ENCODE data around the gene RARA. TPM values are rescaled to one million over a fixed set of nuclear protein-coding genes. Genes with fewer than 3 reads are reported as not detected.

The RARA gene
- total and polyA plus RNA-seq, 2 donors (not counting 1 experiment from before 2014, with no cell fraction given), result 7.0 to 7.8 TPM

GRCh38 chr17:40264458-40265185 is 44.4 kb upstream of the RARA start:
- no peaks in the 10 kb centered on the region for H3K27me3 ChIP-seq (ENCODE audit: control insufficient read depth, insufficient read depth, low read length)
- no peak overlapping the region for H3K4me2 ChIP-seq (ENCODE audit: extremely low read depth, insufficient read depth, low read length)
- no peaks in the 10 kb centered on the region for H3K79me2 ChIP-seq (ENCODE audit: control insufficient read depth, insufficient read depth, low read length)
- H3K9me3 ChIP-seq (ENCODE audit: control insufficient read depth, insufficient read depth, low read depth, low read length), result no peaks in the 10 kb centered on the region
- H3K36me3 ChIP-seq (ENCODE audit: control insufficient read depth, insufficient read depth, low read length), result peaks cover 10% of the 10 kb centered on the region
- H3K4me3 ChIP-seq (replicated peaks in 1 of 4; ENCODE audit: control extremely low read depth in 1 of 4, insufficient read depth in 1 of 4, low read depth in 3 of 4, low read length in 4 of 4), result no peak overlapping the region
- H4K20me1 ChIP-seq (ENCODE audit: control insufficient read depth, extremely low read depth, insufficient read depth, low read length), result no peaks in the 10 kb centered on the region
- no peak for DNase-seq (ENCODE audit: low read depth in 2 of 2)
- TF ChIP-seq EZH2 (IDR thresholded peaks at IDR 0.05; ENCODE audit: low read length, missing control alignments) (no peak), CTCF (conservative IDR thresholded peaks at IDR 0.05 in 1 of 2, IDR thresholded peaks at IDR 0.05 in 1 of 2; ENCODE audit: low read depth in 1 of 2, low read length in 2 of 2) (no peak)
- no peaks in the 10 kb centered on the region for H3K4me1 ChIP-seq (ENCODE audit: control insufficient read depth, extremely low read depth, insufficient read depth, low read length)
- no peak overlapping the region for H2AFZ ChIP-seq (ENCODE audit: low read length)
- no peak overlapping the region for H3K27ac ChIP-seq (ENCODE audit: insufficient read depth, low read length)
- no peak overlapping the region for H3K9ac ChIP-seq (ENCODE audit: insufficient read depth, low read length)

GRCh38 chr17:40265337-40265736 is 43.6 kb upstream of the RARA start:
- no peak for DNase-seq (ENCODE audit: low read depth in 2 of 2)
- H4K20me1 ChIP-seq (ENCODE audit: control insufficient read depth, extremely low read depth, insufficient read depth, low read length), result no peaks in the 10 kb centered on the region
- no peak overlapping the region for H3K27ac ChIP-seq (ENCODE audit: insufficient read depth, low read length)

GRCh38 chr17:40266882-40267281 is 42.1 kb upstream of the RARA start:
- no peaks in the 10 kb centered on the region for H3K27me3 ChIP-seq (ENCODE audit: control insufficient read depth, insufficient read depth, low read length)
- H4K20me1 ChIP-seq (ENCODE audit: control insufficient read depth, extremely low read depth, insufficient read depth, low read length), result no peaks in the 10 kb centered on the region
- DNase-seq (ENCODE audit: low read depth in 2 of 2), result no peak
- no peaks in the 10 kb centered on the region for H3K9me3 ChIP-seq (ENCODE audit: control insufficient read depth, insufficient read depth, low read depth, low read length)
- no peak for TF ChIP-seq CTCF (conservative IDR thresholded peaks at IDR 0.05 in 1 of 2, IDR thresholded peaks at IDR 0.05 in 1 of 2; ENCODE audit: low read depth in 1 of 2, low read length in 2 of 2)
- TF ChIP-seq EZH2 (IDR thresholded peaks at IDR 0.05; ENCODE audit: low read length, missing control alignments), result no peak
- H3K27ac ChIP-seq (ENCODE audit: insufficient read depth, low read length), result no peak overlapping the region
- H3K4me2 ChIP-seq (ENCODE audit: extremely low read depth, insufficient read depth, low read length), result no peak overlapping the region
- H3K9ac ChIP-seq (ENCODE audit: insufficient read depth, low read length), result no peak overlapping the region
- no peaks in the 10 kb centered on the region for H3K79me2 ChIP-seq (ENCODE audit: control insufficient read depth, insufficient read depth, low read length)
- no peak overlapping the region for H3K4me3 ChIP-seq (replicated peaks in 1 of 4; ENCODE audit: control extremely low read depth in 1 of 4, insufficient read depth in 1 of 4, low read depth in 3 of 4, low read length in 4 of 4)
- H3K4me1 ChIP-seq (ENCODE audit: control insufficient read depth, extremely low read depth, insufficient read depth, low read length), result no peaks in the 10 kb centered on the region
- no peak overlapping the region for H2AFZ ChIP-seq (ENCODE audit: low read length)
- peaks cover 9% of the 10 kb centered on the region for H3K36me3 ChIP-seq (ENCODE audit: control insufficient read depth, insufficient read depth, low read length)

More at GRCh38 chr17:40265337-40265736, 43.6 kb upstream of the RARA start:
- Histone ChIP-seq H3K4me1 (ENCODE audit: control insufficient read depth, extremely low read depth, insufficient read depth, low read length) (no peaks in the 10 kb centered on the region), H3K4me3 (replicated peaks in 1 of 4; ENCODE audit: control extremely low read depth in 1 of 4, insufficient read depth in 1 of 4, low read depth in 3 of 4, low read length in 4 of 4) (no peak overlapping the region), H3K36me3 (ENCODE audit: control insufficient read depth, insufficient read depth, low read length) (peaks cover 10% of the 10 kb centered on the region), H3K9ac (ENCODE audit: insufficient read depth, low read length) (no peak overlapping the region), H3K27me3 (ENCODE audit: control insufficient read depth, insufficient read depth, low read length) (no peaks in the 10 kb centered on the region), H3K4me2 (ENCODE audit: extremely low read depth, insufficient read depth, low read length) (no peak overlapping the region), H2AFZ (ENCODE audit: low read length) (no peak overlapping the region), H3K9me3 (ENCODE audit: control insufficient read depth, insufficient read depth, low read depth, low read length) (no peaks in the 10 kb centered on the region), H3K79me2 (ENCODE audit: control insufficient read depth, insufficient read depth, low read length) (no peaks in the 10 kb centered on the region)
- TF ChIP-seq CTCF (conservative IDR thresholded peaks at IDR 0.05 in 1 of 2, IDR thresholded peaks at IDR 0.05 in 1 of 2; ENCODE audit: low read depth in 1 of 2, low read length in 2 of 2) (no peak), EZH2 (IDR thresholded peaks at IDR 0.05; ENCODE audit: low read length, missing control alignments) (no peak)

Measured in fibroblast of lung (primary cell).